Tibial nerve (tissue), 3 donors: ENCODE results near the gene BCAN.

ENCODE experiments used
- POLR2A ChIP-seq, 2 donors: fragments of 450-650 bp; IDR thresholded peaks; one replicate each; pipeline ENCODE4 v1.6.1; 2017; ENCODE audit warnings: antibody characterized with exemption in 2 of 2, mild to moderate bottlenecking in 2 of 2, moderate library complexity in 2 of 2
- TF ChIP-seq, protein P1 (sequence below), 5 experiments: fragments of 200-600 bp in 3 of 5; fragments of 450-650 bp in 2 of 5; sonication (generic) in 3 of 5; IDR thresholded peaks; one replicate each; pipeline ENCODE4 v1.5.1; 2016 to 2019; ENCODE audit warnings: antibody characterized with exemption in 5 of 5, mild to moderate bottlenecking in 3 of 5, moderate library complexity in 2 of 5

DNA sequence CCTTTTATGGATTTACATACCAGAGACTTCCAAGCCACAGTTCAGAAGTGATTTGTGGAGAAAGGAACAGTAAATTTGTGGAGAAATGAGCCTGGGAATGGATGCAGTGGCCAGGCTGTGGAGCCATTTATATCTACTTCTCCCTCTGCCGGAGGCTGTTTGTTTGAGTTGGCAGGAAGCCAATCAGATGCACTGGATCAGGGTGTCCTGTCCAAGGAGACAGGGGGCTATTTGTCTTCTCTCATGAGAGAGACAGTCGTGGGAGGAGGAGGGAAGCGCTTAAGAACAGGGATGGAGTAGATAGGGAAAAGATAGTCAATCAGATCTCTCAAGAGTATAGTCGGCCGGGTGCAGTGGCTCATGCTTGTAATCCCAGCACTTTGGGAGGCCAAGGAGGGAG lies 25.5 kb upstream of the BCAN start:
- TF ChIP-seq, protein P1, sequence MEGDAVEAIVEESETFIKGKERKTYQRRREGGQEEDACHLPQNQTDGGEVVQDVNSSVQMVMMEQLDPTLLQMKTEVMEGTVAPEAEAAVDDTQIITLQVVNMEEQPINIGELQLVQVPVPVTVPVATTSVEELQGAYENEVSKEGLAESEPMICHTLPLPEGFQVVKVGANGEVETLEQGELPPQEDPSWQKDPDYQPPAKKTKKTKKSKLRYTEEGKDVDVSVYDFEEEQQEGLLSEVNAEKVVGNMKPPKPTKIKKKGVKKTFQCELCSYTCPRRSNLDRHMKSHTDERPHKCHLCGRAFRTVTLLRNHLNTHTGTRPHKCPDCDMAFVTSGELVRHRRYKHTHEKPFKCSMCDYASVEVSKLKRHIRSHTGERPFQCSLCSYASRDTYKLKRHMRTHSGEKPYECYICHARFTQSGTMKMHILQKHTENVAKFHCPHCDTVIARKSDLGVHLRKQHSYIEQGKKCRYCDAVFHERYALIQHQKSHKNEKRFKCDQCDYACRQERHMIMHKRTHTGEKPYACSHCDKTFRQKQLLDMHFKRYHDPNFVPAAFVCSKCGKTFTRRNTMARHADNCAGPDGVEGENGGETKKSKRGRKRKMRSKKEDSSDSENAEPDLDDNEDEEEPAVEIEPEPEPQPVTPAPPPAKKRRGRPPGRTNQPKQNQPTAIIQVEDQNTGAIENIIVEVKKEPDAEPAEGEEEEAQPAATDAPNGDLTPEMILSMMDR (IDR thresholded peaks at IDR 0.05), result no peak
- no peak for TF ChIP-seq POLR2A (IDR thresholded peaks at IDR 0.05)
